ENCODE measurements around the gene SIX3.

SIX3 gene

GRCh38 chr2:44954447-44954888 is 13.0 kb downstream of the SIX3 start:
- TF ChIP-seq, protein P1, sequence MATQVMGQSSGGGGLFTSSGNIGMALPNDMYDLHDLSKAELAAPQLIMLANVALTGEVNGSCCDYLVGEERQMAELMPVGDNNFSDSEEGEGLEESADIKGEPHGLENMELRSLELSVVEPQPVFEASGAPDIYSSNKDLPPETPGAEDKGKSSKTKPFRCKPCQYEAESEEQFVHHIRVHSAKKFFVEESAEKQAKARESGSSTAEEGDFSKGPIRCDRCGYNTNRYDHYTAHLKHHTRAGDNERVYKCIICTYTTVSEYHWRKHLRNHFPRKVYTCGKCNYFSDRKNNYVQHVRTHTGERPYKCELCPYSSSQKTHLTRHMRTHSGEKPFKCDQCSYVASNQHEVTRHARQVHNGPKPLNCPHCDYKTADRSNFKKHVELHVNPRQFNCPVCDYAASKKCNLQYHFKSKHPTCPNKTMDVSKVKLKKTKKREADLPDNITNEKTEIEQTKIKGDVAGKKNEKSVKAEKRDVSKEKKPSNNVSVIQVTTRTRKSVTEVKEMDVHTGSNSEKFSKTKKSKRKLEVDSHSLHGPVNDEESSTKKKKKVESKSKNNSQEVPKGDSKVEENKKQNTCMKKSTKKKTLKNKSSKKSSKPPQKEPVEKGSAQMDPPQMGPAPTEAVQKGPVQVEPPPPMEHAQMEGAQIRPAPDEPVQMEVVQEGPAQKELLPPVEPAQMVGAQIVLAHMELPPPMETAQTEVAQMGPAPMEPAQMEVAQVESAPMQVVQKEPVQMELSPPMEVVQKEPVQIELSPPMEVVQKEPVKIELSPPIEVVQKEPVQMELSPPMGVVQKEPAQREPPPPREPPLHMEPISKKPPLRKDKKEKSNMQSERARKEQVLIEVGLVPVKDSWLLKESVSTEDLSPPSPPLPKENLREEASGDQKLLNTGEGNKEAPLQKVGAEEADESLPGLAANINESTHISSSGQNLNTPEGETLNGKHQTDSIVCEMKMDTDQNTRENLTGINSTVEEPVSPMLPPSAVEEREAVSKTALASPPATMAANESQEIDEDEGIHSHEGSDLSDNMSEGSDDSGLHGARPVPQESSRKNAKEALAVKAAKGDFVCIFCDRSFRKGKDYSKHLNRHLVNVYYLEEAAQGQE (IDR thresholded peaks at IDR 0.05; ENCODE audit: low read depth) = no peak
- no peak for TF ChIP-seq NFIC (IDR thresholded peaks at IDR 0.05)
- no peak for TF ChIP-seq CEBPB (IDR thresholded peaks at IDR 0.05)
- no peak for TF ChIP-seq YY1 (IDR thresholded peaks at IDR 0.05; ENCODE audit: low read depth)
- TF ChIP-seq TCF12 (IDR thresholded peaks at IDR 0.05; ENCODE audit: low read depth) = no peak
- TF ChIP-seq EGR1 (IDR thresholded peaks at IDR 0.05) = no peak

DNA sequence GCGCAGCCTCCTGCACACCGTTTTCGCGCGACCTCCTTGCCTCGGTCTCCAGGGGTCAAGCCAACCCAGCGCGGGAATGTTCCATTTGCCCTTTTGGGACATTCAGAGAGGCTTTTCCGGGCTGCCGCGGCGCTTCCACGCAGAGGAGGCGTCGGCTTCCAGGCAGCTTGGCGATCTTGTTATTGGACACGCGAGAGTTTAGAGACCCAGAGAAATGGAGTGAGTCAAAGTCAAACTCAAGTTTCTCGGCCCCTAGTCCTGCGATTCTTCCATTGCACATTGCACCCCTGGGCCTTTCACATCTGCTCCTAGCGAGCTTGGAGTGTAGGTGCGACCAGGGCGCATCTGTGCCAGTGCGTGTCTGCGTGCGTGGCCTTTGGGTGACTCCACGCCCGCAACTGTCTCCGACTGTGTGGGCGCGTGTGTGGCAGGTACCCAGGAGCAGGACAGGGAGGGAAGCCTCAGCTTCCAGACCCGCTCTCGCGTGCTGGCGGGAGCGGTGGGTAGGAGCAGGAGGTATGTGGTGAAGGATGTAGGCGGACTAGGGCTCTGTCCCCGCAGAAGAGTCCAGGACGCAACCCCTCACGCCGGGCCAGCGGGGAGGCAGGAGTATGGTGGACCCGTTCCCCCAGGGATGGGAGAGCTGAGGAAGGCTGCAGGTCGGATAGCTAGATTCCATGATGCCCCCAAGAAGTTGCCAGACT is 13.5 kb downstream of the SIX3 start:
- TF ChIP-seq YY1 (IDR thresholded peaks at IDR 0.05; ENCODE audit: low read depth) (no peak), TEAD4 (IDR thresholded peaks at IDR 0.05) (no peak), TCF12 (IDR thresholded peaks at IDR 0.05; ENCODE audit: low read depth) (no peak), RAD21 (IDR thresholded peaks at IDR 0.05; ENCODE audit: low read depth) (no peak), USF1 (IDR thresholded peaks at IDR 0.05) (no peak), CEBPB (IDR thresholded peaks at IDR 0.05) (no peak), EP300 (IDR thresholded peaks at IDR 0.05; ENCODE audit: borderline replicate concordance) (no peak), NFIC (IDR thresholded peaks at IDR 0.05) (no peak), CREB1 (IDR thresholded peaks at IDR 0.05; ENCODE audit: low read depth) (no peak), TAF1 (IDR thresholded peaks at IDR 0.05; ENCODE audit: low read depth) (no peak)
- TF ChIP-seq, protein P1 (IDR thresholded peaks at IDR 0.05; ENCODE audit: low read depth) = no peak

GRCh38 chr2:44955593-44956392 is 14.3 kb downstream of the SIX3 start:
- no peak for TF ChIP-seq NFIC (IDR thresholded peaks at IDR 0.05)
- TF ChIP-seq TEAD4 (IDR thresholded peaks at IDR 0.05) = 0 out of 2 replicates have a peak, but pooled peaks have one; percentile 22
- TF ChIP-seq, protein P1 (IDR thresholded peaks at IDR 0.05; ENCODE audit: low read depth) = no peak
- TF ChIP-seq FOXM1 (IDR thresholded peaks at IDR 0.05; ENCODE audit: borderline replicate concordance, low read depth) = no peak
- peak; percentile 43; the same call in 1 of the 2 replicates for TF ChIP-seq YY1 (IDR thresholded peaks at IDR 0.05; ENCODE audit: low read depth)
- TF ChIP-seq EGR1 (IDR thresholded peaks at IDR 0.05) = peak; percentile 35; the same call in 1 of the 2 replicates
- TF ChIP-seq ZBTB7A (IDR thresholded peaks at IDR 0.05; ENCODE audit: low read depth) = peak; percentile 78
- TF ChIP-seq, protein P2, sequence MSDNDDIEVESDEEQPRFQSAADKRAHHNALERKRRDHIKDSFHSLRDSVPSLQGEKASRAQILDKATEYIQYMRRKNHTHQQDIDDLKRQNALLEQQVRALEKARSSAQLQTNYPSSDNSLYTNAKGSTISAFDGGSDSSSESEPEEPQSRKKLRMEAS (IDR thresholded peaks at IDR 0.05) = peak; percentile 92
- peak; percentile 97 for TF ChIP-seq RAD21 (IDR thresholded peaks at IDR 0.05; ENCODE audit: low read depth)
- TF ChIP-seq TAF1 (IDR thresholded peaks at IDR 0.05; ENCODE audit: low read depth) = no peak
- peak; percentile 60 for TF ChIP-seq USF1 (IDR thresholded peaks at IDR 0.05)
- no peak for TF ChIP-seq CREB1 (IDR thresholded peaks at IDR 0.05; ENCODE audit: low read depth)
- TF ChIP-seq EP300 (IDR thresholded peaks at IDR 0.05; ENCODE audit: borderline replicate concordance) = no peak
- TF ChIP-seq CEBPB (IDR thresholded peaks at IDR 0.05) = no peak

- TF ChIP-seq EGR1 (IDR thresholded peaks at IDR 0.05) (no peak), YY1 (IDR thresholded peaks at IDR 0.05; ENCODE audit: low read depth) (no peak), NFIC (IDR thresholded peaks at IDR 0.05) (no peak), EP300 (IDR thresholded peaks at IDR 0.05; ENCODE audit: borderline replicate concordance) (no peak), RAD21 (IDR thresholded peaks at IDR 0.05; ENCODE audit: low read depth) (no peak), USF1 (IDR thresholded peaks at IDR 0.05) (no peak), TCF12 (IDR thresholded peaks at IDR 0.05; ENCODE audit: low read depth) (no peak)
- TF ChIP-seq, protein P2 (IDR thresholded peaks at IDR 0.05) = no peak
- TF ChIP-seq, protein P1 (IDR thresholded peaks at IDR 0.05; ENCODE audit: low read depth) = no peak
Observed at GRCh38 chr2:44956843-44957242, 15.3 kb downstream of the SIX3 start.
